HepG2 (cell line): ENCODE results near the gene NEURL3. TPM values are rescaled to one million over a fixed set of nuclear protein-coding genes. Genes with fewer than 3 reads are reported as not detected.

Experiments
- ATF3 ChIP-seq: sonication (generic); formaldehyde crosslinking; IDR thresholded peaks from 2 replicates; pipeline ENCODE4 v1.4.0; 2020; ENCODE audit warnings: missing genetic modification reagents
- FOXP1 ChIP-seq, 2 experiments: fragments of 450-650 bp in 1 of 2; IDR thresholded peaks; 2 replicates each; pipeline ENCODE4 v1.6.1; 2017 to 2018; ENCODE audit warnings: antibody characterized with exemption in 1 of 2
- GTF3A ChIP-seq: sonication (generic); formaldehyde crosslinking; conservative IDR thresholded peaks from 2 replicates; pipeline ENCODE4 v1.4.0; 2020; ENCODE audit warnings: mild to moderate bottlenecking, missing genetic modification reagents
- MYNN ChIP-seq: sonication (generic); formaldehyde crosslinking; IDR thresholded peaks from 2 replicates; pipeline ENCODE4 v1.4.0; 2020; ENCODE audit warnings: mild to moderate bottlenecking, low read depth, missing genetic modification reagents
- PPARG ChIP-seq: conservative IDR thresholded peaks from 2 replicates; pipeline ENCODE4 v1.6.1; 2016; ENCODE audit warnings: missing biosample characterization, missing genetic modification reagents
- RELA ChIP-seq: sonication (generic); formaldehyde crosslinking; IDR thresholded peaks from 2 replicates; pipeline ENCODE4 v1.4.0; 2020; ENCODE audit warnings: missing genetic modification reagents
- RXRA ChIP-seq: sonication (generic); formaldehyde crosslinking; IDR thresholded peaks from 2 replicates; pipeline ENCODE4 v1.5.1; 2020; ENCODE audit warnings: missing genetic modification reagents
- SAP130 ChIP-seq: IDR thresholded peaks from 2 replicates; pipeline ENCODE4 v1.6.1; 2016; ENCODE audit warnings: low read depth
- TBP ChIP-seq: sonication (generic); formaldehyde crosslinking; IDR thresholded peaks from 2 replicates; pipeline ENCODE4 v1.5.0; 2020; ENCODE audit warnings: missing genetic modification reagents
- THYN1 ChIP-seq: sonication (generic); formaldehyde crosslinking; IDR thresholded peaks from 2 replicates; pipeline ENCODE4 v1.8.1; 2023; ENCODE audit warnings: low read depth, mild to moderate bottlenecking, moderate library complexity, missing genetic modification reagents, borderline replicate concordance
- ZBTB4 ChIP-seq: sonication (generic); formaldehyde crosslinking; IDR thresholded peaks from 2 replicates; pipeline ENCODE4 v1.4.0; 2020; ENCODE audit warnings: missing genetic modification reagents, mild to moderate bottlenecking, borderline replicate concordance
- ZBTB7B ChIP-seq: sonication (generic); formaldehyde crosslinking; IDR thresholded peaks from 2 replicates; pipeline ENCODE4 v1.4.0; 2020; ENCODE audit warnings: missing genetic modification reagents
- ZKSCAN5 ChIP-seq: sonication (generic); formaldehyde crosslinking; IDR thresholded peaks from 2 replicates; pipeline ENCODE4 v1.5.1; 2020; ENCODE audit warnings: mild to moderate bottlenecking, missing genetic modification reagents
- ZMYM2 ChIP-seq: sonication (generic); formaldehyde crosslinking; IDR thresholded peaks from 2 replicates; pipeline ENCODE4 v1.8.0; 2022; ENCODE audit warnings: mild to moderate bottlenecking, missing genetic modification reagents
- ZNF274 ChIP-seq: sonication (generic); formaldehyde crosslinking; IDR thresholded peaks from 2 replicates; pipeline ENCODE4 v1.5.1; 2020; ENCODE audit warnings: mild to moderate bottlenecking, missing genetic modification reagents
- ZNF703 ChIP-seq: sonication (generic); formaldehyde crosslinking; IDR thresholded peaks from 2 replicates; pipeline ENCODE4 v1.5.1; 2020; ENCODE audit warnings: missing genetic modification reagents, mild to moderate bottlenecking, moderate library complexity, borderline replicate concordance
- ZNF747 ChIP-seq: sonication (generic); formaldehyde crosslinking; IDR thresholded peaks from 2 replicates; pipeline ENCODE4 v1.8.1; 2023; ENCODE audit warnings: missing genetic modification reagents, mild to moderate bottlenecking, borderline replicate concordance
- ZNF770 ChIP-seq: sonication (generic); formaldehyde crosslinking; IDR thresholded peaks from 2 replicates; pipeline ENCODE4 v1.5.0; 2020; ENCODE audit warnings: mild to moderate bottlenecking, missing genetic modification reagents
- ZNF777 ChIP-seq: sonication (generic); formaldehyde crosslinking; IDR thresholded peaks from 2 replicates; pipeline ENCODE4 v1.4.0; 2020; ENCODE audit warnings: missing genetic modification reagents
- polyA plus RNA-seq, 8 experiments: library from polyadenylated mRNA; depleted of rRNA in 3 of 8; stranded (reverse) in 7 of 8; unstranded in 1 of 8; fragments of >200 nt; fragmentation: Illumina TruSeq in 4 of 8; extraction: Trizol in 4 of 8; gene quantifications; 2 replicates each; pipeline versions ENCODE4 v1.2.1 to v1.2.3, GENCODE V29; 2011 to 2016; ENCODE audit warnings: low read depth in 4 of 8, missing spikeins in 1 of 8, mixed read lengths in 1 of 8; ENCODE audit not compliant: insufficient read depth in 1 of 8
- total RNA-seq, 5 experiments: library from RNA; depleted of rRNA; stranded (reverse); fragments of >200 nt; fragmentation: Illumina TruSeq; extraction: Trizol; gene quantifications; 2 replicates each; pipeline ENCODE4 v1.2.3, GENCODE V29; 2016; ENCODE audit warnings: low read depth in 1 of 5
- TF ChIP-seq, protein P1 (sequence below): sonication (generic); formaldehyde crosslinking; IDR thresholded peaks from 2 replicates; pipeline ENCODE4 v1.5.0; 2020; ENCODE audit warnings: mild to moderate bottlenecking, missing genetic modification reagents
- TF ChIP-seq, protein P2 (sequence below), 2 experiments: fragments of 450-650 bp in 1 of 2; sonication (generic) in 1 of 2; formaldehyde crosslinking; IDR thresholded peaks; 2 replicates each; pipeline versions ENCODE4 v1.5.0 to v1.8.0; 2020 to 2022; ENCODE audit warnings: mild to moderate bottlenecking in 1 of 2, missing genetic modification reagents in 1 of 2

NEURL3 gene
- total and polyA plus RNA-seq, 2 of the 13 experiments (the other 11 are each of a cell fraction or from before 2014, with no cell fraction given), result 0.16 to 1.2 TPM

DNA sequence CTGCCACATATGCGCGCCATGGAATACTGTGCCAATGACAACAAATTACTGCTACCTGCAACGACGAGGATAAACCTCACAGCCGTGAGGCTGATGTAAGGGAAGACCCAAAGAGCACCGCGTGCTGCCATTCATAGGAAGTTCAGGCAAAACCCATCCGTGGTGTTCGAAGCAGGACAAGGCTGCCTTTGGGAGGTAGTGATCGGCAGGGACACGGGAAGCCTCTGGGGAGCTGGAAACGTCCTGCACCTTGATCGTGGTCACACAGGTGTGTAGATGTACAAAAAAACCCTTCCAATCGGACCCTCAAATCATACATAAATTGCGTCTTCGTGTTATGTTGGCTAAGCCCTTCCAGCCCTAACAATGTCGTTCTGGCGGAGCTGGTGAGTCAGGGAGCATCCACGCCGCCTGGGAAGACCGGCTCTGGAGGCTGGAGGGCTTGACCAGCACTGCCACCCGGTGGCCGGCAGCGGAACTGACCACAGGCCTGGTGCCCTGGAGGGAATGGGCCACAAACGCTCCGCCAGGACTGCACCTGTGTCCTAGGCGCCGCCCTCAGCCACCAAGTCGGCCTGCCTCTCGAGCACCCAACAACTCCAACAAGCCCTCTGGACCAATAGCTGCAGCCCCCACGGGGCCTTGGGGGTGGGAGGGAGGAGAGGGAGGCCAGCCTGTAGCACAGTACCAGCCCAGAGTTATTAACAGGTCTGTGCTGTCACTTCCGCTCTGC lies 4.1 kb upstream of the NEURL3 start (continued):
- TF ChIP-seq, protein P1, sequence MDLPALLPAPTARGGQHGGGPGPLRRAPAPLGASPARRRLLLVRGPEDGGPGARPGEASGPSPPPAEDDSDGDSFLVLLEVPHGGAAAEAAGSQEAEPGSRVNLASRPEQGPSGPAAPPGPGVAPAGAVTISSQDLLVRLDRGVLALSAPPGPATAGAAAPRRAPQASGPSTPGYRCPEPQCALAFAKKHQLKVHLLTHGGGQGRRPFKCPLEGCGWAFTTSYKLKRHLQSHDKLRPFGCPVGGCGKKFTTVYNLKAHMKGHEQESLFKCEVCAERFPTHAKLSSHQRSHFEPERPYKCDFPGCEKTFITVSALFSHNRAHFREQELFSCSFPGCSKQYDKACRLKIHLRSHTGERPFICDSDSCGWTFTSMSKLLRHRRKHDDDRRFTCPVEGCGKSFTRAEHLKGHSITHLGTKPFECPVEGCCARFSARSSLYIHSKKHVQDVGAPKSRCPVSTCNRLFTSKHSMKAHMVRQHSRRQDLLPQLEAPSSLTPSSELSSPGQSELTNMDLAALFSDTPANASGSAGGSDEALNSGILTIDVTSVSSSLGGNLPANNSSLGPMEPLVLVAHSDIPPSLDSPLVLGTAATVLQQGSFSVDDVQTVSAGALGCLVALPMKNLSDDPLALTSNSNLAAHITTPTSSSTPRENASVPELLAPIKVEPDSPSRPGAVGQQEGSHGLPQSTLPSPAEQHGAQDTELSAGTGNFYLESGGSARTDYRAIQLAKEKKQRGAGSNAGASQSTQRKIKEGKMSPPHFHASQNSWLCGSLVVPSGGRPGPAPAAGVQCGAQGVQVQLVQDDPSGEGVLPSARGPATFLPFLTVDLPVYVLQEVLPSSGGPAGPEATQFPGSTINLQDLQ, result no peak
- TF ChIP-seq TBP (CRISPR knock-in tag) (no peak), PPARG (CRISPR knock-in tag) (peak; percentile 62; the same call in 1 of the 2 replicates), RELA (CRISPR knock-in tag) (no peak), ZNF777 (CRISPR knock-in tag) (no peak), RXRA (peak; percentile 50; the same call in 1 of the 2 replicates), ZNF747 (CRISPR knock-in tag) (no peak; the same call in 1 of the 2 replicates), FOXP1 (IDR thresholded peaks at IDR 0.05) (no peak), FOXP1 (CRISPR knock-in tag; IDR thresholded peaks at IDR 0.05) (no peak), ZKSCAN5 (CRISPR knock-in tag) (no peak), ZNF770 (no peak), THYN1 (no peak), MYNN (CRISPR knock-in tag) (no peak), ZNF274 (CRISPR knock-in tag) (no peak), ZBTB4 (CRISPR knock-in tag) (0 out of 2 replicates have a peak, but pooled peaks have one; percentile 69), ATF3 (CRISPR knock-in tag) (peak; percentile 77; the same call in 1 of the 2 replicates), ZBTB7B (CRISPR knock-in tag) (no peak), GTF3A (CRISPR knock-in tag) (peak; percentile 39; the same call in 1 of the 2 replicates), ZMYM2 (no peak), SAP130 (CRISPR knock-in tag) (peak; percentile 63), ZNF703 (CRISPR knock-in tag) (no peak)
- TF ChIP-seq, protein P2, sequence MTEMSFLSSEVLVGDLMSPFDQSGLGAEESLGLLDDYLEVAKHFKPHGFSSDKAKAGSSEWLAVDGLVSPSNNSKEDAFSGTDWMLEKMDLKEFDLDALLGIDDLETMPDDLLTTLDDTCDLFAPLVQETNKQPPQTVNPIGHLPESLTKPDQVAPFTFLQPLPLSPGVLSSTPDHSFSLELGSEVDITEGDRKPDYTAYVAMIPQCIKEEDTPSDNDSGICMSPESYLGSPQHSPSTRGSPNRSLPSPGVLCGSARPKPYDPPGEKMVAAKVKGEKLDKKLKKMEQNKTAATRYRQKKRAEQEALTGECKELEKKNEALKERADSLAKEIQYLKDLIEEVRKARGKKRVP (CRISPR knock-in tag; IDR thresholded peaks at IDR 0.05), result no peak
